ENCODE data around the gene THSD4.
"Not testable (repeated sequence)": the region's sequence is repeated elsewhere in the genome, so short reads cannot be mapped to it uniquely, and the experiment has no call there.

Gene THSD4

DNA sequence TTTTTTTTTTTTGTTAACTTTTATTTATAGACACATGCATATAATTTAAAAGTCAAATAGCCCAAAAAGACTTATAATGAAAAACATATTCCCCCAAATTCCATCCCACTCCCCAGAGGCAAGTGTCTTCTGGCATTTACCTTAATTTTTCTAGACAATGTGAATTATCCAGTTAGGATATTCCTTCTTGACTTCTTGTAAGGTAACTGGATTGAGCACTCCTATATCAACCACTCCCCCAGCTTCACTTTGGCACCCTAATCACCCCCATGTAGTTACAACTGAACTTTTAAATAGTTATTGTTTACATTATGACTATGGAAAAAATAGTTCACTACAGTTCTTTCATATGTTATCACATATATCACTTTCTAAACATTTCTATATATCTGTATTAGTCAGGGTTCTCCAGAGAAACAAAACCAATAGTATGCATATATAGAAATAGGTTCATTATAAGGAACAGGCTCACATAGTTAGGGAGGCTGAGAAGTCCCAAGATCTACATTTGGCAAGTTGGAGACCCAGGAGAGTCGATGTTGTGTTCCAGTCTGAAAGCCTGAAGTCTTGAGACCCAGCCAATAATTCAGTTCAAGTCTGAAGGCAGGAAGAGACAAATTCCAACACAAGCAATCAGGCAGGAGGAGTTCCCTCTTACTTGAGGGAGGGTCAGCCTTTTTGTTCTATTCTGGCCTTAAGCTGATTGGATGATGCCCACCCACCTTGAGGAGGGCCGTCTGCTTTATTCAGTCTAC is 175.8 kb downstream of the THSD4 start:
- no peak for DNase-seq

DNA sequence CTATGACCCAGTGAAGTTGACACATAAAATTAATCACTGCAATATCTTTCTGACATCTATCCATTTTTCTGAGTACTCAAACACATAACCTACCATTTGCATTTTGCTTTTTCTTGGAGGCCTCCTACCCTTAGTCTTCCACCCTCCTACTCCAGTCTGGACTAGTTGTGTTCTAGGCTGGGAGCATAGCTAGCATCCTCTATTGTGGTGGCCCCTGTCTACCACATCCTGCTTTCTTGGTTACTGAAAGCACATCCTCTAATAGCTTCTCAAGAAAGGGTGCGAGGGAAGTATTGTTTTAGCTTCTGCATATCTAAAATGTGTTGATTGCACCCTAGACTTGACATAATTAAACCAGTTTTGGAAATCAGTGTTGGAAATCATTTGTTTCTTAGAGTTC is 176.5 kb downstream of the THSD4 start:
- DNase-seq = no peak

DNA sequence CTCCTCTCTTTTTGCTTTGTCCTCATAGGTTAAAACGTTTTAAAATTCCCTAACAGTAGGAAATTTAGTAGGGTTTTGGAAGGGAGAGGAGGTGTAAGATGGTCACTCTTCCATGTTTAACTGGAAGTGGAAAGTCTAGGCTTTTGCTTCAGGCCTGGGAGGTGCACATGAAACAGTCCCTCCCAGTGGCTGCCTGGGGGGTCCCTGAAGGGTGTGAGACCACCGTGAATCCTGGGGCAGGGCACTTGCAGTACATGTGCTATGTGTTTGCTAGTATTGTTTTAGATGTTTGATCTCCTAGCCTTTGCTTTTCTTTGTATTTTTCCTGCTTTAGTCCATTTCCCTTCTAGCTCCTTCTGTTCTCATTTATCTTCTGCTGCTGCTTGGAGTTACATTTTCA is 178.5 kb downstream of the THSD4 start:
- DNase-seq = no peak

DNA sequence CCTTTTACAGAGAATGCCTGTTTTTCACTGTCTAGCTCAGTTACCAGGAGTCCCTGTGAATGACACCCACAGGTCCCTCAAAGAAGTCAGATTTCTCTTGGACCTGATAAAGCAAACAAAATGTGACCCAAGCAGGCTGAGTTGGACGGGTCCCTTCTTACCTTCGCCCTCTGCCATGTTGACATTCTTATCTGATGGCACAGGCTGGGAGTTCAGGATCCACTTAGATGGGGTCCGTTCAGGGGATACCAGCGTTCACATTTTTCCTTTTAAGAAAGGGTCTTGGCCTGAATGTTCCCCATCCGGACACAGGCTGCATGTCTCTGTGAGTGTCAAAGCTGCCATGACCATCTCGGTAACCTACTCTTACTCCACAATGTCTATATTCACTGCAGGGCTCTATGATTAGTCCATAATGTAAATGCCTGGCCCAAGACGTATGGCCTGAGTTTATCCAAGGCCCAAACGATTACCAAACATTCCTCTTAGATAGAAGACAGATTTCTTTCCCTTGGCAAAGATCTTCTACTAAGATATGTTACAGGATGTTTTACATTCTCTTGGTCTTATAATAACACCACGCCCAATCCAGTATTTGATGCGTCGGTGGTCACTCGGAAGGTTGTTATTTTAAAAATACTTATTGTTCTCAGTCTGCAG is 179.1 kb downstream of the THSD4 start:
- no peak for DNase-seq

DNA sequence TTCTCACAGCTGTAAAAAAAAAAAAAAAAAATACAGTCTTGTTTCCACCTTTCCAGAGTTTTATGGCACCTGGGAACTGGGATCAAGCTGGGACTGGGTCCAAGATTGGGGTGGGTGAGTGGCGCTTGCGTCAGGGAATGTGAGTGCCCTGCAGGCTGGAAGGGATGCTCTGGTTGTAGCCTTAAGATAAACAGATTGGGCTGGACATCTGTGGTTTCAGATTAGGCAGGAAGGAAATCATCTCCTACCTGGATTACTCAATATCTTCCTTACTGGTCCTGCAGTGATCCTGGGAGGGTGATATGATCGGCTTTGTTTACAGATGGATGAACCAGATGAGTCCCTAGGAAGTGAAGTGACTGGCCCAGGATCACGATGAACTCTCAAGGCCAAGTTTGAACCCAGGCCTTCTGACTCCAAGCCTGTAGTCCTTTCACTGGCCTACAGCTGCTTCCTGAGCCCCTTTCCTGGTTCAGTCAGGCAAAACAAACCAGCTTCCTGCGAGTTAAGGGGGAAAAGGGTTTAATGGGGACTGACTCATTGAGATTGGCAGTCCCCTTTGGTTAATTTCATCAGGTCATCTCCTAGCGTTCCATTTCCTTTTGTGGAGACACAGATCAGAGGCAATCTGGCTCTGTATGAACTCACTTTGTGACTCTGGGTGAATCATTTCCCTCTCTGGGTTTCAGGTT is 179.8 kb downstream of the THSD4 start:
- DNase-seq = no peak

DNA sequence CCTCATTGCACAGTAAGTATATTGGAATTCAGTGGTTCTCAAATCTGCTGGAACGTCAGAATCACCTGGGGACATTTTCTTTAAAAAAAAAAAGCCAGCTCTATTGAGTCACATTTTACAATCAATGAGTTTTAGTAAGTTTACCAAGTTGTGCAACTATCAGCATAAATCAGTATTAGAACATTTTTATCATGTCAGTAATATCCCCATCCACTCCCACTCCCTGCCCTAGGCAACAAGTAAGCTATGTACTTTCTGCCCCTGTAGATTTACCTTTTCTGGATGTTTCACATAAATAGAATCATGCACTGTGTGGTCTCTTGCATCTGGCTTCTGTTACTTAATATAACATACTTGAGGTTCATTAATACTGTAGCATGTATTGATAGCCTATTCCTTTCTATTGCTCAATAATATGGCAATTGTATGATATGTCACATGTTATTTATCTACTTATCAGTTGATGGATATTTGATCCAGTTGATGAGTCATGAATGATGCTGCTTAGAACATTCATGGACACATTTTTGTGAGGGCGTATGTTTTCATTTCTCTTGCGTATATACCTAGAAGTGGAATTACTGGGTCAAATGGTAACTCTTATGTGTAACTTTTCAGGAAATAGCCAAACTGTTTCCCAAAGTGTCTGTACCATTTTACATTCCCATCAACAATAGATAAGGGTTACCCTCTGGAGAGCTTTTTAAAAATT is 180.5 kb downstream of the THSD4 start:
- DNase-seq = no peak

DNA sequence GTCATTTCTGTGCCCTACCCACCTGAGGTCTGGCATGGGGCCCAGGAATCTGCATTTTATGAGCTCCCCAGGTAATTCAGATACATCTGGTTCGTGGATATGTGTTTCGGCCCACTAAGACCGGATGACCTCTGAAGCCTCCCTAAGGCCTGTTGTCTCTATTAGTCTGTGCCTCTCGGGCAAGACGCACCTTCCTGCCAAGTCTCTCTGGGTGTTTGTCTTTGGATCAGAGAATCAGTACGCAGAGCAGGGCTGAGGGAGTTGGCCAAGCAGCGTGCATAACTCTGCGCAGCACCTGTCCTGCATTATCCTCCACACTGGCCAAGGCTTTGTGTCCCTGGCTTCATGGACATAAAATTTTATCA is 181.0 kb downstream of the THSD4 start:
- no peak for DNase-seq

DNA sequence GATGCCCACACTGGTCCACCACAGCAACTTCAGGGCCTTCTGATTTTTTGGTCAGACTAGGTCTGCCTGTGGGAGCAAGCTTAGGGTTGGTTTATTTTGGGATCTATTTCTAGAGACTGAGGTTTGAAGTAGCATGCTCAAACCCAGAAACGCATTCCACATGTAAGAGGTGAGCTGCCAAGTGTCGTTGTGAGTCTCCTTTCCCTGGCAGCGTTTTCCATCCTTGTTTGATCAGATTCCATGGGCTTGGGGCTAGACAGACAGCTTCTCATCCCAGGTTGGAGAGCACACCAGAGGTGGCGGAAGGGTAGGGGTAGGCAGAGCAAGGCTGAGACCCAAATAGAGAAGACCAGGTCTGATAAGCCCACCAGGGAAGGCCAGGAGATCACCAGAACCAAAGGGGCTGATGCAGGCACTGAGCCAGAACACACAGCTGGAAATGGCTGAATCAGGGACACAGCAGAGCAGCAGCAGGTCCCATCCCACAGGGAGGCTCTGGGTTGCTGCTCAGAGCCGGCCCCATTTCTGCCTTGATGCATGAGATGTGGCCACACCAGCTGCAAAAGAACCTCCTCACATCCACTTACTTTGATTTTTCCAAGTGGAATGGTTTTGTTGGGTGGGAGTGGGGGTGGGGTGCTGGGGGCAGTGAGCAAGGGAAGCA is 186.8 kb downstream of the THSD4 start:
- no peak for DNase-seq

DNA sequence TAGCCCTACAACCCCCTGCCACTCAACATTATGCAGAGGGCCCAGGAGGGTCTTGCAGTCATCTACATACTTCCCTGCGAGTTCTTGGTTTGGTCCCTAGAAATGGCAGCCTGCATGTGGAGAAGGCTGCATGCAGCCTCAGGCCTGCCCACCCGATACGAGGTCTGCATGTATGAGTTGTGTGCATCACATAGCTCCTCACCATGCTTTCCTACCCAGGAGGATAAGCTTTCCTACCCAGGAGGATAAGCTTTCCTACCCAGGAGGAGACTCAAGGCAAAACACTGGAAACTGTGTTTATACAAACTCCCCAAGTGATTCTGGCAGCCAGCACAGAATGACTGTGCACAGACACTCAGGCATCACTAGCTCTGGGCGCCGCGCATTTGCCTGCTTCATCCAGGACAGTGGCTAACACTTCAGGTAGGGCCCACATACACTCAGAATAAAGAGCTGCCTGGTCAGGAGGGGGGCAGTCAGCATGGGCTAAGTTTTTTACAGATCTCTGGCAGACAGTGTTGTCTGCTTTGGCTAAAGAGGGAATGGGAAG is 187.7 kb downstream of the THSD4 start:
- no peak for DNase-seq

DNA sequence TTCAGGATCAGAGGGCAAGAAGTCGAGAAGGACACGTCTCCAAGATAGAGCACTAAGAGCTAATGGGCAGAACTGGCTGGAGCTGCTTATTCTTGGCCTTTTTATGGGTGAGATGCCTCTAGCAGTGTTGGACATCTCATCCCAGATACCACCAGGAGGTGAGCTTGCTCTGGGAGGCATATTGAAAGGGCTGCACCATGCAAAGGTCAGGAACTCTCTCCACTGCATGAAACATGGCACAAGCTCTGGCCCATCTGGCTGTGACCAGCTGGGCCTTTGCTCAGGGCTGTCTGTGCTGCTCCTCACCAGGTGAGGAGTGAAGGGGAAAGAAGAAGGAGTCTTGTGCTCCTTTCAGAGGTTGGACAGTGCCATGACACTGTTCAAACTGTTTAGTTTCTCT is 188.7 kb downstream of the THSD4 start:
- no peak for DNase-seq

DNA sequence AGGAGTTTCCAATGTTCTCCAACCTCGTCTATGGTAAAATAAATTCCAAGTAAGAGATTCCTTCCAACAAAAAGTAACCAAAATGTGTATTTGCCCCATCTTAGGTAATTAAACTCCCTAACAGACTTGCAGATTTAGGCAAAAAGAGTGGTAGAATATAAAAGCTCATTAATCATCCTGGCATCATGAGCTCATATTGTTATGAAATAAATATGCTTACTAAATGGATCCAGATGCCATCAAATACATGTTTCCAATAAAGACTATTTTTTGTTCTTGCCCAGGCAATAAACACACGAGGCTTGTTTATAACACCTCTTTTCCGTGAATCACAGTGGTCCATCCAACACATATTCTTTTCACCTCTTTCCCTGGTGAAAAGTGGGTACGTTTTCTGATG is 189.4 kb downstream of the THSD4 start:
- DNase-seq = no peak

DNA sequence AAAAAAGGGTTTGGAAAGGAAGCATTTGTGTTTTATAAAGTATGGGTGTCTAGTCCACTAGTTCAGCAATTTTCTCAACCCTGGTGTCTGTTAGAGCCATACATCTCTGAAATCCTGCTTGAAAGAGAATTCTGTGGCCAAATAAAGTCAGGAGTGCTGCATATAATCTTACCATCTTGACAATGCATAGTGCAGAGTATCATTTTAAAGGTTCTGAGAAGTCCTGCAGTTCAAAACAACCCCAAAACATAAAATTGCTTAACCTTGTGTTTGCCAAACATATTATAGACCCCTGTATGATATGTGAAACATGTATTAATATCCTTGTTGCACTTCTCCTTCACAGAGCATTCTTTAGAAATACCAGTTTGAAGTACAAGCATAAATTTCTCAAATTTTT is 191.3 kb downstream of the THSD4 start:
- DNase-seq = no peak

DNA sequence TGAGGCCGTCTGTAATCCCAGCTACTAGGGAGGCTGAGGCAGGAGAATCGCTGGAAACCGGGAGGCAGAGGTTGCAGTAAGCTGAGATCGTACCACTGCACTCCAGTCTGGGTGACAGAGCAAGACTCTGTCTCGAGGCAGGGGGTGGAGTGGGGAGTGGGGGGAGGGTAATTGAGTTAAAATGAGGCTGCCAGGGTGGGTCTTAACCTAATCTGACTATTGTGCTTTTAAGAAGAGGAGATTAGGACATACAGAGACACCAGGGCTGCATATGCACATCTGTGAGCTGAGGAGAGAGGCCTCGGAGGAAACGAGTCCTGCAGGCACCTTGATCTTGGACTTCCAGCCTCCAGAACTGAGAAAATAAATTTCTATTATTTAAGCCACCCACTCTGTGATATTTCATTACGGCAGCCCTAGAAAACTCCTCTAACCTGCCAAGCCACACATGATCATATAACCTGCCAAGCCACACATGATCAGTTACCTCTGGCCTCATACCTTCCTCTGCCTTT is 197.0 kb downstream of the THSD4 start:
- no peak for DNase-seq

DNA sequence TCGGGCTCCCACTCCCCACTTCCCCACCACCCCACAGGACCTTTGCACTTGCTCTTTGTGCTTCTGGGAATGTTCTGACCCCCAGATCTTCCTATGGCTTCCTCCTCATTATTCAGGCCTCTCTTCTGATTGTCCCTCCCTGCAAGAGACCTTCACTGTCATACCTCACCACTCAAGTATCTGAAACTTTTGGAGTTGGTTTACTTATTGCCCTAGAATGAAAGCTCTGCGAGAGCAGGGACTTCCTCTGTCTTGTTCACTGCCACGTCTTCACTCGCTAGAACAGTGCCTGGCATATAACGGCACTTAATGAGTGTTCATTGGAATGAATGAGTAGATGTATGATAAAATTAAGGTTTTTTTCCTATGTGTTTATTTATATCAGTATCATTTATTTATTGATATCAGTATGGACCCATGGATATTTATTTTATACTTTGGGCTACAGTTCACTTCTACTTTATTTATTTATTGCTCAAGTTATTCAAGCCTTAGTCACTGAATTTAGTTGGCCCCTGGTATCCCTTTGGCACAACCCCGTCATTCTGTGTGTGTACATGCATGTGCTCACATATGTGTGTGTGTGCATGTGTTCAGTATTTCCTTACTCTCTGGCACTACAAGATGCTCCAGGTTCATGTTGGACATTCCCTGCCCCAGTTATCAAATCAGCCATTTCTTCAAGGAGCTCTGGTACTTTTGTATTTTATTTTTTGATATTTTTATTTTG is 197.6 kb downstream of the THSD4 start:
- no peak for DNase-seq

DNA sequence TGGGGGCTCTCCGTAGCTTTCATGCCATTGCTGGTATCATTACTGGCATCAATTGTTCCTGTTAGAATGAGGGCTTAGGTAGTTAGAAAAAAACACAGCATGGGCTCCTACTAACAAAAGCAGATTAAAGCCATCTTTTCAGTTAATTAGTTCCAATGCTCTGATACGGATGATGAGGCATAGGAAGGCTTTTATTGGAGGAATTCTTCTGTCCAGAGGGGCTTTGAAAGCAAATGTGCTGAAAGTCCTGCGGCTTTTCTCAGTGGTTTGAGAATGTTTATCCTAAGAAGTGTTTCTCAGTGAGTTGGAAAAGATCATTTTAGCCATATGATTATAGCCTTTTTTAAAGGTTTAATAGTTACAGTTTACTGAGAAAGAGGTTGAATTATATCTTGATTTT is 198.5 kb downstream of the THSD4 start:
- DNase-seq = no peak

DNA sequence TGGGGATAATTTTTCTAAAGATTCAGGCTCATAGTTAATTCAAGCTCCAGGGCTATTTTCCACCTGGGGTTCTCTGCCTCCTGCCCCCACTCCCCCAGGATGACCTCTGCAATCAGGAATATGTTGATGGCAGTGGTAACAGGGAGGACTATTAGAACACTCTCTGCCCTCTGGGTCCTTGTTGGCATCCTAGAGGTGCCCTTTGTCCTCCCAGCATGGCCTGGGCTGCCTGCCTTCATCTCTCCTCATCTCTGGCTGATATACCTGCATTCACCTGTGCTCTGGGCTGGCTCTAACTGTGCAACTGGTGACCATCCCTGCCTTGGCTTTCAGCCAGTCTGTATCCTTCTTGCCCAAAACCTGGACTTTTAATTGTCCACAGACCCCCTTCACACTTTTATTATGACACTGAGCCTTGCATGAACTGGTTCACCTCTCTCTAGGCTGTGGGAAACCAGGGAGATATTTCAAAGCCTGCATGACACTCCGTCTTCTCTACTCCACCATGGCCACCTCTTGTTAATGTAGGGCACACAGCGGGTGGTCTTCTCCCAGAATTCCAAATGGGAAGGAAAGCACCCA is 199.8 kb downstream of the THSD4 start:
- DNase-seq = no peak

DNA sequence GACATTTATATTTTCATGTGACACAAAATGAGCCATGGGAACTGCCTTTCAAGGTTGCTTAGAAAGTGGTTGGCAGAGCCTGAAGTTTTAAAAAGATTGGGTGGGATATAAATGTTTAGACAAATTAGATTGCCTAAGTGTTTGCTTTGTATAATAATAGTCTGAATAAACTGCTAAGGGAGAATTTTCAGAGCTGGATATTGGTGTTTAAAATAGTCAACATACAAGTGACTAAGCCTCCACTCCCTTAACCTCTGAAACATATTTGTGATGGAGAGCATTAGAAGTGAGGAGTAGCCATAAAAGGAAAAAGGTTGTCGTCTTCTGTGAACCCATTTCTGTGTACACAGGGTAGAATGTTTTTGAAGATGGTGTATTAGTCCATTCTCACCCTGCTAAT is 201.6 kb downstream of the THSD4 start:
- no peak for DNase-seq

DNA sequence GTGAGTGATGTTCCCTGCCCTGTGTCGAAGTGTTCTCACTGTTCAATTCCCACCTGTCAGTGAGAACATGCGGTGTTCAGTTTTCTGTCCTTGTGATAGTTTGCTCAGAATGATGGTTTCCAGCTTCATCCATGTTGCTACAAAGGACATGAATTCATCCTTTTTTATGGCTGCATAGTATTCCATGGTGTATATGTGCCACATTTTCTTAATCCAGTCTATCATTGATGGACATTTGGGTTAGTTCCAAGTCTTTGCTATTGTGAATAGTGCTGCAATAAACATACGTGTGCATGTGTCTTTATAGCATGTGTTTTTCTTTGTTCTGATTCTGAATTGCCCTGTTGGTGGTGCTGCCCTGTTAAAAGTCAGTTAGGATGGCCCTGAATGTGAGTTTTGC is 204.2 kb downstream of the THSD4 start:
- not testable (repeated sequence) for DNase-seq

DNA sequence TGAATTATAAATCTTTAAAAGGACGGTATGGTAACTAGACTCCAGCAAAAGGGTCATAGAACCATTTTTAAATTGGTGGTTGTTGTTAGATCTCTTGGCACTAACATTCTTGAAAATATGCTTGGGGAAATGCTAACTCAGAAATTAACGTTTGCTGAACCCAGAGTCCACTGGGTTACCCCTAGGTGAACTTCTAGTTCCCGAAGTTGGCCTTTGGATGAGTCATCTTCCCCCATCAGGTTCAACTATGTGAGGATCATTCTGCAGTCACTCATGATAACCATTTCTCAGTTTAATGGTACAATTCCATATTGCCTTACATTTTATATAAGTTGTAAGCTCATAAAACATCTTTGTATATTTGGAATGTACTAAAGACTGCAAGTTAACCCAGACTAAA is 204.7 kb downstream of the THSD4 start:
- DNase-seq = no peak

DNA sequence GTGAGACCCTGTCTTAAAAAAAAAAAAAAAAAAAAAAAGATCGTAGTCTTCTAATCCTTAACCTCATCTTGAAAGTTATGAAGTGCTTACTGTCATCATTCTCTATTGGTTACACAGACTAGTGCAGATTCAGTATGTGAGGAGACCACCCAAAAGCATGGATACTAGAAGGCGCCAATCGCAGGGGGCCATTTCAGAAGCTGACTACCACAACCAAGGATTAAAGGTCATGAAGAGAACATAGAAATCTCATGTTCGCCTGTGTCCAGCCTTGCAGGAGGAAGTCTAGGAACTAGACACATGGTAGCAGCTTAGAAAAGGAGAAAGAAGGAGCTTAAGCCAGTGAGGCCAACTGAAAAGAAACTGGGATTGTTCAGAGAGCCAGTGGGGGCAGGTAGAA is 207.8 kb downstream of the THSD4 start:
- no peak for DNase-seq

Measured in amygdala (tissue), 56 donors.